SK-N-SH treated with all-trans-retinoic acid at 6 μM for 48 hours (cell line): Measurements from ENCODE around the gene LDB1.

Experiments used
- ATAC-seq: fragments of 200-7000 bp; cut with Tn5 transposase; 3 replicates; pipeline ENCODE4 v1.9.1; 2020; ENCODE audit warnings: mild to moderate bottlenecking, moderate library complexity
- ARNTL ChIP-seq: fragments of 450-650 bp; formaldehyde crosslinking; IDR thresholded peaks from 2 replicates; pipeline ENCODE4 v1.5.0; 2020; ENCODE audit warnings: low read depth, mild to moderate bottlenecking, moderate library complexity, borderline replicate concordance
- CREB5 ChIP-seq: fragments of 250-450 bp; sonication (Bioruptor Pico); IDR thresholded peaks from 2 replicates; pipeline ENCODE4 v1.5.1; 2020; ENCODE audit warnings: low read depth, mild to moderate bottlenecking, moderate library complexity
- CSDC2 ChIP-seq: fragments of 250-450 bp; sonication (Bioruptor Pico); IDR thresholded peaks from 2 replicates; pipeline ENCODE4 v1.5.0; 2020; ENCODE audit warnings: mild to moderate bottlenecking, moderate library complexity
- CSRNP3 ChIP-seq: fragments of 250-450 bp; sonication (Bioruptor Pico); IDR thresholded peaks from 2 replicates; pipeline ENCODE4 v1.5.1; 2021; ENCODE audit warnings: mild to moderate bottlenecking, moderate library complexity
- ESRRG ChIP-seq: fragments of 250-450 bp; sonication (Bioruptor Pico); IDR thresholded peaks from 2 replicates; pipeline ENCODE4 v1.6.1; 2021; ENCODE audit warnings: mild to moderate bottlenecking
- GLIS3 ChIP-seq: fragments of 250-450 bp; sonication (Bioruptor Pico); IDR thresholded peaks from 2 replicates; pipeline ENCODE4 v1.5.0; 2020; ENCODE audit warnings: mild to moderate bottlenecking, moderate library complexity
- OSR1 ChIP-seq: fragments of 250-450 bp; sonication (Bioruptor Pico); IDR thresholded peaks from 2 replicates; pipeline ENCODE4 v1.8.0; 2022; ENCODE audit warnings: moderate library complexity, mild to moderate bottlenecking, inconsistent platforms
- POU6F1 ChIP-seq: fragments of 250-450 bp; sonication (Bioruptor Pico); IDR thresholded peaks from 2 replicates; pipeline ENCODE4 v1.8.0; 2021; ENCODE audit warnings: low read depth, mild to moderate bottlenecking, moderate library complexity, borderline replicate concordance
- PPARA ChIP-seq: fragments of 250-450 bp; sonication (Bioruptor Pico); IDR thresholded peaks from 2 replicates; pipeline ENCODE4 v1.5.0; 2020; ENCODE audit warnings: mild to moderate bottlenecking, borderline replicate concordance
- SNAI2 ChIP-seq: fragments of 250-450 bp; sonication (Bioruptor Pico); IDR thresholded peaks from 2 replicates; pipeline ENCODE4 v1.5.0; 2020; ENCODE audit warnings: mild to moderate bottlenecking, moderate library complexity
- TOX ChIP-seq: fragments of 250-450 bp; sonication (Bioruptor Pico); IDR thresholded peaks from 2 replicates; pipeline ENCODE4 v1.8.0; 2021; ENCODE audit warnings: mild to moderate bottlenecking, moderate library complexity, borderline replicate concordance
- TSHZ2 ChIP-seq: fragments of 250-450 bp; sonication (Bioruptor Pico); IDR thresholded peaks from 2 replicates; pipeline ENCODE4 v1.5.0; 2020; ENCODE audit warnings: mild to moderate bottlenecking, moderate library complexity
- ZC3H10 ChIP-seq: fragments of 250-450 bp; sonication (Bioruptor Pico); IDR thresholded peaks from 2 replicates; pipeline ENCODE4 v1.5.1; 2021; ENCODE audit warnings: mild to moderate bottlenecking, moderate library complexity
- ZFP3 ChIP-seq: fragments of 250-450 bp; sonication (Bioruptor Pico); IDR thresholded peaks from 2 replicates; pipeline ENCODE4 v1.5.0; 2020; ENCODE audit warnings: mild to moderate bottlenecking, moderate library complexity
- ZFP30 ChIP-seq: fragments of 450-650 bp; formaldehyde crosslinking; IDR thresholded peaks from 2 replicates; pipeline ENCODE4 v1.5.0; 2022; ENCODE audit warnings: mild to moderate bottlenecking, moderate library complexity
- ZNF70 ChIP-seq: fragments of 450-650 bp; formaldehyde crosslinking; IDR thresholded peaks from 2 replicates; pipeline ENCODE4 v1.5.0; 2020; ENCODE audit warnings: mild to moderate bottlenecking, moderate library complexity

Gene LDB1

GRCh38 chr10:102163342-102163989, 43.3 kb upstream of the LDB1 start (continued):
- TF ChIP-seq TSHZ2 (CRISPR knock-in tag), result no peak

GRCh38 chr10:102159831-102160230, 39.7 kb upstream of the LDB1 start:
- ATAC-seq, result no peak
- no peak for TF ChIP-seq POU6F1 (CRISPR knock-in tag)
- no peak for TF ChIP-seq ARNTL
- TF ChIP-seq PPARA (CRISPR knock-in tag), result no peak
- TF ChIP-seq GLIS3 (CRISPR knock-in tag), result no peak
- no peak for TF ChIP-seq CSRNP3
- no peak for TF ChIP-seq ZFP3 (CRISPR knock-in tag)
- TF ChIP-seq ZNF70 (CRISPR knock-in tag), result no peak
- no peak for TF ChIP-seq ESRRG (CRISPR knock-in tag)
- TF ChIP-seq CSDC2 (CRISPR knock-in tag), result no peak

- TF ChIP-seq ESRRG (CRISPR knock-in tag) (no peak), POU6F1 (CRISPR knock-in tag) (no peak)
- ATAC-seq, result peak; percentile 24; the same call in 1 of the 3 replicates
Observed at GRCh38 chr10:102159051-102159597, 39.0 kb upstream of the LDB1 start.

DNA sequence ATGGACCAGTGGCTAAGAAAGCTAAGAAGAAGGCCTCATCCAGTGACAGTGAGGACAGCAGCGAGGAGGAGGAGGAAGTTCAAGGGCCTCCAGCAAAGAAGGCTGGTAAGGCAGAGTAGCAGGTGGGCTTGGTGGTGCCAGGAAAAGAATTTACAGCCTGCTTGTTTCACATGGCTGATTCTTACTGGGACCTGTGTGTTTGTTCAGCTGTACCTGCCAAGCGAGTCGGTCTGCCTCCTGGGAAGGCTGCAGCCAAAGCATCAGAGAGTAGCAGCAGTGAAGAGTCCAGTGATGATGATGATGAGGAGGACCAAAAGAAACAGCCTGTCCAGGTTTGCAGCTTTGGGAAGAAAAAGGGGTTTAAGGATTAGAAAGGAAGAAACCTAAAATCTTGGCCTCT, 37.1 kb upstream of the LDB1 start:
- TF ChIP-seq CREB5, result no peak
- no peak for TF ChIP-seq TSHZ2 (CRISPR knock-in tag)
- no peak for TF ChIP-seq ZFP30 (CRISPR knock-in tag)
- no peak for TF ChIP-seq CSRNP3
- TF ChIP-seq OSR1 (CRISPR knock-in tag), result no peak
- TF ChIP-seq TOX (CRISPR knock-in tag), result no peak
- no peak for TF ChIP-seq ZFP3 (CRISPR knock-in tag)
- TF ChIP-seq SNAI2 (CRISPR knock-in tag), result no peak
- no peak for TF ChIP-seq ZC3H10 (CRISPR knock-in tag)

More for the DNA sequence above, 37.1 kb upstream of the LDB1 start:
- no peak for ATAC-seq
